WTC11 (cell line): ENCODE results near the gene CEBPZOS. TPM values are rescaled to one million over a fixed set of nuclear protein-coding genes. Genes with fewer than 3 reads are reported as not detected.

ENCODE experiments used
- ATAC-seq: fragments of 200-7000 bp; cut with Tn5 transposase; 2 replicates; pipeline ENCODE4 v1.10.0; 2021; ENCODE audit warnings: mild to moderate bottlenecking, moderate library complexity
- CTCF ChIA-PET: fragments of 300-600 bp; sonication (Branson Sonifier 250); formaldehyde crosslinking; loops from one replicate; lab custom pipeline; 2021; ENCODE audit warnings: antibody characterized with exemption; lab: Charles Lee
- POLR2A ChIA-PET: fragments of 350-600 bp; sonication (Branson Sonifier 250); formaldehyde crosslinking; loops from one replicate; lab custom pipeline; 2021; ENCODE audit warnings: antibody characterized with exemption; lab: Charles Lee
- DNase-seq: peaks from one replicate; pipeline ENCODE4 v3.0.0; 2021; ENCODE audit warnings: low spot score
- H3K27ac Mint-ChIP-seq: 2 replicates; pipeline ENCODE4 v1.8.0; 2021; ENCODE audit warnings: mixed read lengths
- H3K27me3 Mint-ChIP-seq: 2 replicates; pipeline ENCODE4 v1.8.0; 2021; ENCODE audit warnings: low read depth, mild to moderate bottlenecking, moderate library complexity, mixed read lengths
- H3K36me3 Mint-ChIP-seq: 2 replicates; pipeline ENCODE4 v1.8.0; 2021; ENCODE audit warnings: mixed read lengths
- H3K4me1 Mint-ChIP-seq: 2 replicates; pipeline ENCODE4 v1.8.0; 2022; ENCODE audit warnings: mixed read lengths
- H3K4me3 Mint-ChIP-seq: 2 replicates; pipeline ENCODE4 v1.8.0; 2021; ENCODE audit warnings: mild to moderate bottlenecking, moderate library complexity, mixed read lengths
- H3K9me3 Mint-ChIP-seq: 2 replicates; pipeline ENCODE4 v1.8.0; 2021; ENCODE audit warnings: mixed read lengths
- ARID4B ChIP-seq: sonication (generic); formaldehyde crosslinking; IDR thresholded peaks from 2 replicates; pipeline ENCODE4 v1.8.0; 2023; ENCODE audit warnings: missing genetic modification reagents, mild to moderate bottlenecking, borderline replicate concordance
- ATF2 ChIP-seq: sonication (generic); formaldehyde crosslinking; IDR thresholded peaks from 2 replicates; pipeline ENCODE4 v1.8.1; 2022; ENCODE audit warnings: low read depth, missing genetic modification reagents, borderline replicate concordance
- E2F4 ChIP-seq: sonication (generic); formaldehyde crosslinking; IDR thresholded peaks from 2 replicates; pipeline ENCODE4 v1.8.1; 2022; ENCODE audit warnings: low read depth, mild to moderate bottlenecking, moderate library complexity, missing genetic modification reagents, borderline replicate concordance
- ETV6 ChIP-seq: sonication (generic); formaldehyde crosslinking; IDR thresholded peaks from 2 replicates; pipeline ENCODE4 v1.8.1; 2022; ENCODE audit warnings: mild to moderate bottlenecking, missing genetic modification reagents
- GABPB1 ChIP-seq: sonication (generic); formaldehyde crosslinking; IDR thresholded peaks from 2 replicates; pipeline ENCODE4 v1.8.1; 2023; ENCODE audit warnings: mild to moderate bottlenecking, missing genetic modification reagents
- GRHL2 ChIP-seq: fragments of 250-450 bp; sonication (Bioruptor Pico); IDR thresholded peaks from 2 replicates; pipeline ENCODE4 v1.8.0; 2022; ENCODE audit warnings: mild to moderate bottlenecking, moderate library complexity; ENCODE audit not compliant: insufficient replicate concordance, severe bottlenecking
- GTF2I ChIP-seq: fragments of 250-450 bp; sonication (Bioruptor Pico); conservative IDR thresholded peaks from 2 replicates; pipeline ENCODE4 v1.4.0; 2021; ENCODE audit warnings: mild to moderate bottlenecking
- MXD4 ChIP-seq: fragments of 250-450 bp; sonication (Bioruptor Pico); IDR thresholded peaks from 2 replicates; pipeline ENCODE4 v1.8.0; 2021; ENCODE audit warnings: mild to moderate bottlenecking, moderate library complexity, borderline replicate concordance
- ZNF532 ChIP-seq: fragments of 250-450 bp; sonication (Bioruptor Pico); IDR thresholded peaks from 2 replicates; pipeline ENCODE4 v1.9.0; 2021; ENCODE audit warnings: mild to moderate bottlenecking, borderline replicate concordance
- ZSCAN18 ChIP-seq: fragments of 250-450 bp; sonication (Bioruptor Pico); IDR thresholded peaks from 2 replicates; pipeline ENCODE4 v2.1.2; 2022; ENCODE audit warnings: mild to moderate bottlenecking, moderate library complexity
- total RNA-seq: library from RNA; stranded (reverse); gene quantifications from 3 replicates; pipeline ENCODE4 v1.2.3, GENCODE V29; 2021
- TF ChIP-seq, protein P1 (sequence below): fragments of 250-450 bp; sonication (Bioruptor Pico); IDR thresholded peaks from 2 replicates; pipeline ENCODE4 v1.8.0; 2021; ENCODE audit warnings: mild to moderate bottlenecking

CEBPZOS gene
- total RNA-seq, 1 experiment from 2014 or later, result 129 TPM

GRCh38 chr2:37201208-37201607 is 4.9 kb downstream of the CEBPZOS start (continued):
- TF ChIP-seq ARID4B, result no peak
- no peak for TF ChIP-seq ETV6 (CRISPR knock-in tag)

- Mint-ChIP-seq H3K4me1 (peaks cover 70% of the 10 kb centered on the region), H3K27me3 (no peaks in the 10 kb centered on the region; the same call in 1 of the 2 replicates), H3K36me3 (peaks cover 81% of the 10 kb centered on the region), H3K9me3 (peaks cover 21% of the 10 kb centered on the region), H3K4me3 (no peak overlapping the region), H3K27ac (peak overlapping the region; percentile 93)
- POLR2A ChIA-PET, result no interaction called here
- CTCF ChIA-PET, result no interaction called here
- DNase-seq (no peak), ATAC-seq (no peak)
- TF ChIP-seq GTF2I (CRISPR knock-in tag), result no peak
- no peak for TF ChIP-seq GRHL2 (CRISPR knock-in tag)
- TF ChIP-seq ATF2, result no peak
- TF ChIP-seq GABPB1 (CRISPR knock-in tag), result no peak
- TF ChIP-seq ZNF532 (CRISPR knock-in tag), result no peak
- no peak for TF ChIP-seq E2F4
- TF ChIP-seq ZSCAN18, result no peak
Observed at GRCh38 chr2:37201766-37202165, 5.5 kb downstream of the CEBPZOS start.

- Mint-ChIP-seq H3K9me3 (peaks cover 41% of the 10 kb centered on the region), H3K4me3 (no peak overlapping the region), H3K36me3 (peaks cover 92% of the 10 kb centered on the region)
- CTCF ChIA-PET, result interaction anchor here (1.6 kb wide), 1 partner anchor 12 kb away, joined by 3 read pairs; no protein-coding TSS in a partner anchor
- POLR2A ChIA-PET, result no interaction called here
- TF ChIP-seq, protein P1, sequence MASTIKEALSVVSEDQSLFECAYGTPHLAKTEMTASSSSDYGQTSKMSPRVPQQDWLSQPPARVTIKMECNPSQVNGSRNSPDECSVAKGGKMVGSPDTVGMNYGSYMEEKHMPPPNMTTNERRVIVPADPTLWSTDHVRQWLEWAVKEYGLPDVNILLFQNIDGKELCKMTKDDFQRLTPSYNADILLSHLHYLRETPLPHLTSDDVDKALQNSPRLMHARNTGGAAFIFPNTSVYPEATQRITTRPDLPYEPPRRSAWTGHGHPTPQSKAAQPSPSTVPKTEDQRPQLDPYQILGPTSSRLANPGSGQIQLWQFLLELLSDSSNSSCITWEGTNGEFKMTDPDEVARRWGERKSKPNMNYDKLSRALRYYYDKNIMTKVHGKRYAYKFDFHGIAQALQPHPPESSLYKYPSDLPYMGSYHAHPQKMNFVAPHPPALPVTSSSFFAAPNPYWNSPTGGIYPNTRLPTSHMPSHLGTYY, result 0 out of 2 replicates have a peak, but pooled peaks have one; percentile 18
- TF ChIP-seq MXD4 (no peak), GTF2I (CRISPR knock-in tag) (peak; percentile 53; the same call in 1 of the 2 replicates)
- TF ChIP-seq, all 79 proteins: peak for 2
- DNase-seq, result no peak
- peaks cover 71% of the 10 kb centered on the region for H3K4me1 Mint-ChIP-seq
- H3K27ac Mint-ChIP-seq, result peak overlapping the region; percentile 60; the same call in 1 of the 2 replicates
- ATAC-seq, result no peak
- H3K27me3 Mint-ChIP-seq, result no peaks in the 10 kb centered on the region; the same call in 1 of the 2 replicates
Observed at GRCh38 chr2:37203708-37204107, 7.4 kb downstream of the CEBPZOS start.
